COR-L47 (cell line): Measurements from ENCODE around the gene CYB5R4.

Experiments
- DNase-seq: peaks from one replicate; lab custom pipeline; 2025; lab: John Stamatoyannopoulos, UW

Gene CYB5R4, protein sequence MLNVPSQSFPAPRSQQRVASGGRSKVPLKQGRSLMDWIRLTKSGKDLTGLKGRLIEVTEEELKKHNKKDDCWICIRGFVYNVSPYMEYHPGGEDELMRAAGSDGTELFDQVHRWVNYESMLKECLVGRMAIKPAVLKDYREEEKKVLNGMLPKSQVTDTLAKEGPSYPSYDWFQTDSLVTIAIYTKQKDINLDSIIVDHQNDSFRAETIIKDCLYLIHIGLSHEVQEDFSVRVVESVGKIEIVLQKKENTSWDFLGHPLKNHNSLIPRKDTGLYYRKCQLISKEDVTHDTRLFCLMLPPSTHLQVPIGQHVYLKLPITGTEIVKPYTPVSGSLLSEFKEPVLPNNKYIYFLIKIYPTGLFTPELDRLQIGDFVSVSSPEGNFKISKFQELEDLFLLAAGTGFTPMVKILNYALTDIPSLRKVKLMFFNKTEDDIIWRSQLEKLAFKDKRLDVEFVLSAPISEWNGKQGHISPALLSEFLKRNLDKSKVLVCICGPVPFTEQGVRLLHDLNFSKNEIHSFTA

GRCh38 chr6:83859410-83860358 lies at the start of gene CYB5R4:
Gene CYB5R4 (plus strand): TSS chr6:83859689. CDS start chr6:83859783, 94 bp downstream.
- DNase-seq: peak; percentile 81

GRCh38 chr6:83812595-83812994 lies 46.9 kb upstream of the CYB5R4 start:
- DNase-seq: no peak

- no peak for DNase-seq
Measured at GRCh38 chr6:83815631-83816272, 43.7 kb upstream of the CYB5R4 start.

- no peak for DNase-seq
Measured at GRCh38 chr6:83822629-83823169, 36.8 kb upstream of the CYB5R4 start.

DNA sequence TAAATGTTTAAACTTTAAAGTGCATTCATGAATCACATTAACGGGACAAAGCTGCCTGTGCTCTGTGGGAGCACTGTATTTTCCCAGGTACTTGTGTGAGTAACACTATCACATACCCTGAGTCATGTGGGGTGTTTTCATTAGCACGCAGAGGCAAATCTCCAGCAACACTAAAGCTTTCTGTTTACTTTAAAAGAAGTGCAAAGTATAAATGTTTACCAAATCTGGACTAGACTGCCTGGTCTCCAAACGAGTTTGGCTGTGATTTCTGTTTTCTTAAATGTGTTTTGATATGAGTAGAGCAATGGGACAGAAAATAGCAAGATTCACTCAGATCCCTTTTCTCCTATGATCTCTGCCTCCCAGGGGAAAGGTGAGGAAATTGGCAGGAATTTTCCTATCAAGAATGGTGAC lies 35.1 kb upstream of the CYB5R4 start:
- no peak for DNase-seq

DNA sequence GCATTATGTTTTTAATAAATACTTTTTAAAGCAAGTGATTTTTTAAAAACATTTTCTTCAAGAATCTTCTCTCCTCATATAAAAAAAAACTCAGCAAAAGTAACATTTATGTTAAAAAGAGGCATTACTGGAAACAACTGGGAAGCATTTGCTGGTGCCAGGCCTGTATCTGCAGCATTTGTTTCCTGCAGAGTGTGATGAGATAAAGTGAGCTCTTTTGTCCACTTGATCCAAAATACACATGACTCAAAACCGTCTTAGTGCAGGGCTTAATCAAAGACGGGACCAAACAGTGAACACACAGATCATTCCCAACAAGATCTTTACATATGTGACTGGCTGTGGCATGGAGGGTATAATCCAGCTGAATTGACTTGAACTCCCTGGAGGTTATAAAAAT lies 34.7 kb upstream of the CYB5R4 start:
- DNase-seq: no peak

DNA sequence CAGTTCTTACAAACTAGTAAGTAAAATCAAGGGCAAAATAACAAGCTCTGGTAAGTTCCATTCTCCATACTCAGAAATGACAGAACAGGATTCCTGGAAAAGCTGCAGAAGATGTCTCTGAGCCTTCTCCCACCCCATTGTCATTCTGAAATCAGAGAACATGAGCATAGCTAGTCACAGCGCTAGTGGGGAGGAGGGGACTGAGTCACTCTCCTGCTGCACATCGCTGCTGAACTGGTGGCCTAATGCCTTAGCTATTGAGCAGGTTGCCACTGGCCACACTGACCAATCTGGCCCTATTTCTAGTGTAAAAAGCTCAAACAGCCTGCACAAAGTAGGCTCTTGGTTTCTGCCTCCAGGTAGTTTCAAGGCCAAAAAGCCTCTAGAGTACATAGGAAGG lies 32.4 kb upstream of the CYB5R4 start:
- no peak for DNase-seq

GRCh38 chr6:83838727-83839126 lies 20.8 kb upstream of the CYB5R4 start:
- no peak for DNase-seq

DNA sequence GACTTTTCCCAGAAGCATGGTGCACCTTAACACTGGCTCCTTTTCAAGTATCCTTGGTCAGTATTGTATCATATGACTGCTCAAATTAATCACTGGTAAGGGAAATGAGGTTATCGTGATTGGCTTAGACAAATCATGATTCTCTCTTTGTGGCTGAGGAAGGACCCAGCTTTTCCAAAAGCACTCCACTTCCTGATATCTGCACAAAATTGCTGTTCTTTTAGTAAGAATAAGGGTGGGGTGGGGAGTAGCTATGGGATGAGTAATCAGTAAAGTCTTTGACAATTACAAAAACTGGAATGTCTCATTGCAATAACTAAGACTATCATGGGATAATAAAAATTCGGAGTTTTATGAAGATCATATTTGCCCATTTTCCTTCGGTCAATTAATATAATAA lies 15.3 kb upstream of the CYB5R4 start:
- DNase-seq: no peak

- no peak for DNase-seq
Measured at GRCh38 chr6:83846291-83846690, 13.2 kb upstream of the CYB5R4 start.

DNA sequence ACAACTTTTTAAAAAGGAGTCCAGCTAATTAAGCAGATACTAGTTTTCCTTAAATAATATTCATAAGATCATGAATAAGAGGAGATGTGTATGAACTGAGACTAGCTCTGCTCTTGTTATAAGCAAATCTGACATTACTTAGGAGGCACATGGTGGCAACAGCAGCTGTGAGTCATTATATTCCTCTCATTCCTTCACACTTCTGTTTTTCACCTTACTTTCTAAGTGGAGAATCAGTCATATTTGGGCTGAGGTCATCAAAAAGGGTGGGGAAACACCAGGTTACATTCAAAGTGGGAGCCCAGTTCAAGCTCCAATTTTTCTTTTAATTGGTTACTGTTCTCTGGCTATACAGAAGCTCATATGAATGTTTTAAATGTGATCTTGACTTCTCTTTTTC lies 12.3 kb upstream of the CYB5R4 start:
- DNase-seq: no peak

DNA sequence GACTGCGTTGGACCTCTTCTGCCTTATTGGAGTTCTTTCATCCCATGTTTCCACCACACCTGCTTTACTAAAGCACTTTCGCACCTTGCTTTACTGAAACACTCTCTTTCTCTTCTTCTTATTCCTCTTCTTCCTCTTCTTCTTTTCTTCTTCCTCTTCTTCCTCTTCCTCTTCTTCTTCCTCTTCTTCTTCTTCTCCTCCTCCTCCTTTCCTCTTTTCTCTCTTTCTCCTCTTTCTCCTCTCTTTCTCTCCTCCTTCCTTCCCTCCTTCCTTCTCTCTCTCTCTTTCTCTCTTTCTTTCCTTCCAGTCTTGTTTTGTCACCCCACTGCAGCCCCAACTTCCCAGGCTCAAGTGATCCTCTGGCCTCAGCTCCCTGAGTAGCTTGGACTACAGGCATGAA lies 10.4 kb upstream of the CYB5R4 start:
- no peak for DNase-seq

GRCh38 chr6:83849610-83850009 lies 9.9 kb upstream of the CYB5R4 start:
- DNase-seq: no peak

GRCh38 chr6:83852528-83853177 lies 6.8 kb upstream of the CYB5R4 start:
- no peak for DNase-seq

DNA sequence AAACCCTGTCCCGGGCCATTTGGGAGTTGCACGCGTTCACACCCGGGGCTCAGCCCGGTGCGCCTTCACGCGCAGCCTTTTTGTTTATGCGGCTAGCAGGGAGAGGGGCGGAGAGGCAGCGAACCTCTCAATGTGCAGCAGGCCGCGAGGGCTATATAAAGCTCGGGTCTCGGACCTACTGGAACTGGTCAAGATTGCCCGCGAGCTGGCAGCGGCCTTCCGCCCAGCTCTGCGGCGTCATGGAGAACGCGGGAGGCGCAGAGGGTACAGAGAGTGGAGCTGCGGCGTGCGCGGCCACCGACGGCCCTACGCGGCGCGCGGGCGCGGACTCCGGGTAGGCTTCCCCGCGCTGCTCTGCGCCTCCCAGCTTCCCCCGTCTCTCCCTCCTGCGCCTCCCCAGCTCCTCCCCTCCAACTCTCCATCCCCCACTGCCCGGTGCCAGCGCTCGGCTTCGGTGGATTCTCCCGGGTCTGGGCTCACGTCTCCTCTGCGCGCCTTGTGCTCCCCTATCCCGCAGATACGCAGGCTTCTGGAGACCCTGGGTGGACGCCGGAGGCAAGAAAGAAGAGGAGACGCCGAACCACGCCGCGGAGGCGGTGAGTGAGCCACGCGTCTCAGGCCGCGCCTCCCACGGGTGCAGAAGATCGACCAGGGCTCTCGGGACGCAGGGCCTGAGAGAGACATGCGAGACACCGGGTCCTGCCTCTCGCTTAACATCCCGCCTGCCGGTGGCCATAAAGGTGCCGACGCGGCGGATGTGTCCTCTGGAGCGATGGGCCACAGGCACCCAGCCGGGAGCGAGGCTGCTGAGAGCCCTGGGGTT lies 6.1 kb upstream of the CYB5R4 start, which contains the start of gene RIPPLY2:
Gene RIPPLY2, plus strand, starts transcription at position 183 of the 823 bp plus-strand sequence. Its CDS starts 57 bp downstream, at position 240.
- peak; percentile 48 for DNase-seq

GRCh38 chr6:83854001-83854501 lies 5.4 kb upstream of the CYB5R4 start:
- DNase-seq: no peak

DNA sequence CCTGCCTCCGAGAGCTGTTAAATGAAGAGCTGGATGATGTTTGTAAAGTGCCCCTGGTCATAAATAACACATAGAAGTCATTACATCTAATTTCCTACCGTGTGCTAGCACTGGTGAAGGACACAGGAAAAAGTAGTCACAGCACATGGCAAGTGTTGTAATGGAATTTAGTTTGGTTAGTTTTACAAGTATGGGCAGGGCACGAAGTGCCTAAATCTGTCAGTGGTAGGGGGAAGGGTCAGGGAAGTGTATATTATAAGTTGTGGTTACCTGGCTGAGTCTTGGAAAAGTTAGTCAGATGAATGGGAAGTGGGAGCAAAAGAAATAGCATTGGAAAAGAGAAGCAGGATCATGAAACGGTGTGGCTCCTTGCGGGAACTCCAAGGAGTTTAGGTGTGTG lies 4.7 kb upstream of the CYB5R4 start:
- no peak for DNase-seq

GRCh38 chr6:83860359-83860755 lies 868 bp downstream of the CYB5R4 start:
- DNase-seq: no peak

GRCh38 chr6:83860782-83861495 lies 1.4 kb downstream of the CYB5R4 start:
- DNase-seq: no peak
